Stimulated activated CD8-positive, alpha-beta memory T cell treated with anti-CD3 and anti-CD28 coated beads, Interleukin-7, amount 100 ng/mL, for 4 hours (primary cell): ENCODE measurements around the gene CXCR4.

Source experiments
- DNase-seq, 2 donors: peaks; one replicate each; pipeline ENCODE4 v3.0.0-alpha.2; 2020; ENCODE audit warnings: low read depth in 2 of 2

Gene CXCR4

DNA sequence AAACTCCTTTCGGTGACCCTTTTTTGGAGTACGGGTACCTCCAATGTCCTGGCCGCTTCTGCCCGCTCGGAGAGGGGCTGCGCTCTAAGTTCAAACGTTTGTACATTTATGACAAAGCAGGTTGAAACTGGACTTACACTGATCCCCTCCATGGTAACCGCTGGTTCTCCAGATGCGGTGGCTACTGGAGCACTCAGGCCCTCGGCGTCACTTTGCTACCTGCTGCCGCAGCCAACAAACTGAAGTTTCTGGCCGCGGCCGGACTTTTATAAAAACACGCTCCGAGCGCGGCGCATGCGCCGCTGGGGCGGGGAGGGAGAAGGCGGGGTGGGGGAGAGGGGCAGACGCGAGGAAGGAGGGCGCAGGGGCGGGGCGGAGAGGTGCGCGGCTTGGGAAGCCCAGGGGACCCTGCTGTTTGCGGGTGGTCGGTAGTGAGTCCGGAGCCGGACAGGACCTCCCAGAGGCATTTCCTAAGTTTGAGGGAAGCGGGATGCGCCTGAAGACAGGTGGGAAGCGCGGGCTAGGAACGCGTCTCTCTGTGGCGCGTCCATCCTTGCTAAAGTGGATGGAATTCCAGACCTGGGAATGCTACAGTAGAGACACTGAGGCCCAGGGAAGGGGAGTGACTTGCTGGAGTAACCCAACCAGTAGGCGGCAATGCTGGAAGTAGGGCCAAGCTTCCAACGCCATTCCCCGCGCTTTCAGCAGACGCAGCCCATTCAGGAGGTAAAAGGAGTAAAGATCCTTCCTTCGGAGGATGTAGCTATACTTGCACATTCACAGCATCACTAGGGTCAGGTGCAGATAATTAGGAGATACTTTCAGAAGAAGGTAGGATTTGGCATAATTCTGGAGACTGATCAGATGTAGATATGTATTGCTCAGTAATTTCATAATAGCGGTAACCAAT, at the start of gene CXCR4:
Gene CXCR4 (minus strand): TSS at position 241 of the 910 bp plus-strand sequence. CDS start 89 bp downstream, at position 152.
- DNase-seq, result peak; percentile 70 to 80

DNA sequence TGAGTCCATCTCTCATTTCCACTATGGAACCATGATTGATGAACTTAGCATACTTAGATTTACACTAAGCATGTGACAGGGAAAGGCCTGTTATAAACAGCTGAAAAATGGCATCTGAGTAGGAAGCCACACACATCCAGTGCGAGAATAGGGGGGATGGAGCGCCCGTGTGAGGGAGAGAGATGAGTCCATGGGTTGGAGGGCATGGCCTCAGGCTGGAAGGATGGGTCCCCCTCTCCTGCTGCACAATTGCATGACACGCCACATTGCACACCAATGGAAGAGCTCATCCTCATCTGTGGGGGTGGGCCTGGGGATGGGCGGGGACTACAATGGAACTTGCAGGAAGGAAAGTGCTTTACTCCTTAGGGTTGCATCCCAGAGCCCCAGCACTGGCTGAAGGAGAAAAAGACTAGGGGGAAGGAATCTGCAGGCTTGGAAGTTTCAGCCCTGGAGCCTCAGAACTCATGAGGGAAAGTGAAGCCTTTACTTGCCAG, 46.4 kb upstream of the CXCR4 start:
- DNase-seq, result no peak

DNA sequence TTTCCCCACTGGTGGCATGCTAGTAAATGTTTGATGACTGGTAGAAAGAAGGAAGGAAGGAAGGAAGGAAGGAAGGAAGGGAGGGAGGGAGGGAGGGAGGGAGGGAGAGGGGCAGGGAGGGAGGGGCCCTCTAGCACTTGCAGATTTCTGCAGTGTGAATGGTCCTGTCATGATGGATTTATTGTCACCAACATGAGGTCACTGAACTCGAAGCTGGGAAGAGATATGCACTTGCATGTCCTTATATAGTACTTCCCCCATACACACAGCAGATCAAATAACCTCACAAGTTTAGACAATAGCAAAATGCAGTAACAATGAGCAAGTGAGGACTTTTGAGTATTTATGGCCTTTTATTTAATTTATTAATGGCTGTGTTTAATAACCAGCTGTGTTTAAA, 44.5 kb upstream of the CXCR4 start:
- DNase-seq, result no peak

DNA sequence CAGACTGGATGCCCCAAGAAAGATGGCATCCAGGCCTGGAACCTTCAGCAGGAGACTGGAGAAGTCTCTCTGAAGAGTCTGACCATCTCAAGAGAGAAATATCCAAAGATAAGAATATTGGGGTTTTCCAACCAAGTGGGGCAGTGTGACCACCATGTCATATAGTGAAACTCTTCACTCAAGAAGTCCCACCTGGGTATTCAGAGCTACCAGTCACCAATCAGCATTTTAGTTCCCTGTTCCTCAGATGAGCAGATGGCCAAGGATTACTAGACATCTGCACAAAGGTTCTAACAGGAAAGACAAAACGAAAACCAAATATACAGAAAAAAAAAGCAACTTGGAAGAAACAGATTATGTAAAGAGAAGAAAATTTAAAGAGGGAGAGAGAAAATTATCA, 38.5 kb upstream of the CXCR4 start:
- DNase-seq, result no peak

DNA sequence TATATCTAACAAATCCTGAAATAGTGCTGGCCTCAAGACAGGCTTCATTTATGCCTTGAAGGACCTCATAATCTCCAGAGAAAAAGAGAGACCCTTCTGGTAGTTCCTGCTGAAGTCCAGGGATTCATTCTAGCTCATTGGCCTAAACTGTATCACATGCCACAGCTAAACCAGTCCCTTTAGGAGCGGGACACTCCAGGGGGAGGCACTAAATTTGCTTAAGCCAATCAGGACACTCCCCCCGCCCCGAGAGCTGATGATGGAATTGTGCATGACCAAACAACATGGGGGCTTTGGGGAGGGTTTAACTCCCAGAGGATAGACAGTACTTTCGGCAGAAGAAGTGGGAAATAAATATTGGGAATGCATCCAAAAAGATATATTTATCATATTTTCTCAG, 36.4 kb upstream of the CXCR4 start:
- no peak for DNase-seq

DNA sequence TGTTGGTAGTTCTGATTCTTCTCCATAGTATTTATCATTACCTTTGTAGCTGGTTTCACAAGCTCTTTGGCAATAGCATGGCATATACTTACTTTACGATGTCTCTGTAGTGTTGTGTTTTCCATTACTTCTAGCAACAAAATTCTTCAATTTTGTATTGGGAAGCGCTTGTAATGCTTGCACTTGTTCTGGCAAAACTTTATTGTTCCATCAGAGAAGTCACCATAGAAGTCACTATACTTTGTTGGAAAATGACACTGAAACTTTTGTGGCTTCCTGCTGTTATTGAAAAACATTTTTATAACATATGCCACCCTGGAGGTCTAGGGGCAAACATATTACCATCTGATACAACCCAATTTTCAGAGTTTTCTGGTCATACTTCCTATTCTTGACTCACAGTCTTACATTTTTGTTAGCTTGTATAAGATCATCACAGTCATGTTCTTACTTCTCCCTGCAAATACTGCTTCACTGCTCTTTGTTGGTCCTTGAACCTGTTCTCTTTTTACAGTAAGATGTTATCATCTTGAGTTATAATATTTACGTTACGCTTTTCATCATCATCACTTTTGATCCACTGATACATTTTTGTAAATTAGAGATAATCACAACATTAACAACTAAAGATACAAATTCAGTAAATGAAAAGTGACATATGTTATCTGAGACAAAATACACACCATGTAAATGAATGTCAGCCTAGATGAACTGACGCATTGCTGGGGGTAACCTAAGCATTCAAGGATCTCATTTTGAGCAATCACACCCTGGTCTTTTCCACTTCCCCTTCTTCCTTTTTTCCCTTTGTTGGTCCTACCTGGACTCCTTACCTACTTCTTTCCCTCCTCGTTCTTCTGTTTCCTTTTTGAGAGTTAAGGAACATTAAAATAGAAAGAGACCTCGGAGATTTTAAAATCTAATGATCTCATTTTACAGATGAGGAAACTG, 33.3 kb upstream of the CXCR4 start:
- no peak for DNase-seq

DNA sequence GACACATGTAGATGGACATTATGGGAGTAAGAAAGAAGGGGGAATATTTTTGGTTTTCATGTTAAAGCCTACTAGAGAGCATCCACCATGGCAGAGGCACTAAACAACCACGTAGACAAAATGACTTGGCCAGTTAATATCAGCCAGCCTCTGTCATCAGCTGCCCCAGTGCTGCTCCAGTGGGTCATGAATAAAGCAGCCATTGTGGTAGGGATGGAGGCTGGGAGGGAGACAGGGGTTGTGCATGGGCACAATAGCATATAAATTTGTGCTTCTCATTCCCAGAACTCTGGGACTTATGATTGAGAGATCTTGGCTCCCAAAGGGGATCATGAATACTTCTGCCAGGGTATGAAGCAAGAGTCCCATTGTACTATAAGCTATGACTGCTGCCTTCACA, 31.1 kb upstream of the CXCR4 start:
- no peak for DNase-seq

DNA sequence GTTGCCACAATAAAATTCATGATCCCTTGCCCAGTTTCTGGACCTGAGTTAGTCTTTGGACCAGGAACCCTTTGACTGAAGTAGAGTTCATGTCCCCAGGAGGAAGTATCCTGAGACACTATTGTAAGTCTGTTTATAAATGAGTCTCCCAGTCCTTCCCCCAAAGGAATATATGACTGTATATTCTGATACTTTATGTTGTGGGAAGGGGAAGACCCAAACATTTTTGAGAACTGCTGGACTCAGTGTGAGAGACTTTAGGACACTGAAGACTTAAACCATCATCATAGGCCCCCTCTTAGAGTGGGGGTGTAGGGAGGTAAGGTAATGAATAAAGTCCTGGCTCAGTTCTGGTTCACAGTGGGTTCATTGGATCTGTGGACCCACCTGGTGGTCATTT, 28.6 kb upstream of the CXCR4 start:
- DNase-seq, result no peak

DNA sequence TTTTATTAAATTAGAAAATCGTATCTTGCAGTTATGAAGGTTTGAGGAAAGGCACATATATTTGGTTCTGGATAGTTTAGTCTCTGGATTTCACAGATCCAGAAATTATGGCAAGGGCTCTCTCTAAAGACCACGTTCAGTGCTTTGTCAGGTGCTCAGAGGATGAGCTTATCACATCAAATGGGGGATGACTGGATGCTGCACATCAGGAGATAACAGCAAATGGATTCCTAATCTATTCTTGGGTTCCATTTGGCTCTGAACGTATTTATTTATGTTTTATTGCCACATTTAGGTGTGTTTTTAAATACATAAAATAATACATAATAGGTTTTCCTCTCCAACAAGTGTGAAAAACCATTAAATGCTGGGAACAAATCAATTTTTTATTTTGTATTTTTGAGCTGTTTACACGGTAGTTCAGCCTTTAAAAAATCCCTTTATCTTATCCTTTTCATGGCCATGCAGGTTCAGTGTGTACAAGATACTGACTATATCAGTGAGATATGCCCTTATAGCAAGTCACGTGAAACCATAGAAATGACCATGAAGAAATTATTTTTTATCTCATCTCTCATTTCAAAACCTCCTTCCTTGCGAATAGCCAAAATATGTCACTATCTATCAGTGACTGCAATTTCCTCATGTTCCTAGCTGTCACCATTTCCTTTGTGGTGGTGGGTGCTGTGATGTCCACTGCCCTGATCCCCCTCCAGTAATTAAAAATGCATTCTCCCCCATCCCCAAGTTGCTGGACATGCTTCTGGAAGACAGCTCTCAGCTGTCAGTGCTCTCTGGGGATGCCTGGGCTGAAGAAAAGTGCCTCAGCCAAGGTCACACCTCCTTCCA, 25.9 kb upstream of the CXCR4 start:
- DNase-seq, result no peak

DNA sequence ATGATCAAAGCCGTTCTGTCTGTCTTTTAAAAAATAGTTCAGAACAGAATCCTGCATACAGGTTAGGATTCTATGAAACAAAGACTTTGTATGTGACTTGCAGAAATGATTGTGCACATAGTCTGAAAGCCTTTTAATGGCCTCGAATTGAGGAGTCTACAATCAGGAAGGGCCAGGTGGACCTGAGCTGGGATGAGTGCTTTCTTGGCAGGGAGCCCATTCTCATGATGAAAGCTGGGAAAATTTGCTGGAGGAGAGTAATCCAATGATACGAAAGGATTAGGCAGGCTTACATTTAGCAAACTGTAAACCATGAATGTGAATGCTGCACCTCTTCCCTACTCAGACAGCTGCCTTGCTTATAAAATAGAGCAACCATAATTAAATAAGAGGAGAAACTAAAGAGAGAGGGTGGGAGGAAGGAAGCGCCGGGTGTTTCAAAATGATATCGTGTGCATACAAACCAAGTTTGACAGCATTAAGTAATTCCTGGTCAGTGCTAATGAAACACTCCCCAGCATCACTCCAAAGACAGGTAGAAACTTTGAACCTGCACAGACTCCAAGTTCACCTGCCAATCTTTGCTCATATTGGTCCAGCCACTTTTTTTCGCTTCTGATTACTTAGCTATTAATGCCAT, 23.7 kb upstream of the CXCR4 start:
- DNase-seq, result no peak

DNA sequence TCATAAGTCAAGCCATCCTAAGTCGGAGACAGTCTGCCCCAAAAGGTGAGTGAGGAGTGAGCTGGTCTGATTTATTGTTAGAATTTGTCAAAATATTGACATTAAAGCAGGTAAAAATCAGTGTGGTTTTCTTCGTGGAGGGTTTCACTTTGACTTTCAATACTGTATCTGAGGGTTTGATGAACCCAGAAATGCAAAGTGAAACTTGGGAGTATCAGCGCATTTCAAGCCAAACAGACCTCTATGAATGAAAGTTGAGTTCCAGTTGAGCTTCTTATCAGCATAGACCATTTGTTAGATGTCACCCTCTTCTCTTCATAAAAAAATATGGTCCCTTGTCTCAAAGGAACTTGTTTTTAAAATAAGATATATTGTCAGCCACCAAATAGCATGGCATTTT, 21.7 kb upstream of the CXCR4 start:
- DNase-seq, result no peak

DNA sequence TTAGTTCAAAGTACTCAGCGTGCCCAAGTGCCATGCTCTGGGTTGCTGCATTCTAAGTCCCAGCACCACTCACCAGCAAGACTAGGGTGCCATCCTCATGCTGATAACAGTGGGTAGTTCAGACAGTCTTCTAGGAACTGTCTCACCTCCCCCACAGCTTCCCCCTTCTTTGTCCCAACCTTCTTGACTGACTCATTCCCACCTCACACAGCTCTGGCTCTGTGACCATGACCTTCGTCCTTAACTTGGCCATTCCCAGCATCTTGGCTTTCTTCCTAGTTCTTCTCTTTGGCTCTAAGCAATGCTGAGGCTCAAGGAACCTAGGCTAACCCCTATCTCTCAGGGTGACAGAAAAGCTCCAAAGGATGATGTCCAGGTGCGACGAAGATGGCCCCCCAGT, 20.0 kb upstream of the CXCR4 start:
- no peak for DNase-seq

DNA sequence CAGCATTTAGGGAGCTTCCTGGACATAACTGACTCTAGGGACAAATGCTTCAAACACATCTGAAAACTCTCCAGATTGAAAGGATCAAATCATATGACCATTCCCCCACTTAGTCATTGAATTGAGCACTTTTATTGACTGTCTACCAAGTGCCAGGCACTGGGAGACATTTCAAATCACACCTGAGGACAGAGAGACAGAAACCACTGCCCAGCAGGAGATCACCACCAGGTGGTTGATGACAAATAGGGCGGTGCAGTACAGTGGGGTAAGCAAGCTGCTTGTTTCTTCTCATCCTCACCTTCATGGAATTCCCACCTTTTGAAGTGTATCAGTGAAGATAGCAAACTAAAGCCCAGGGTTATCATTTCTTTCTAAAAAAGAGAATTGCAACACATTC, 19.0 kb upstream of the CXCR4 start:
- DNase-seq, result no peak

DNA sequence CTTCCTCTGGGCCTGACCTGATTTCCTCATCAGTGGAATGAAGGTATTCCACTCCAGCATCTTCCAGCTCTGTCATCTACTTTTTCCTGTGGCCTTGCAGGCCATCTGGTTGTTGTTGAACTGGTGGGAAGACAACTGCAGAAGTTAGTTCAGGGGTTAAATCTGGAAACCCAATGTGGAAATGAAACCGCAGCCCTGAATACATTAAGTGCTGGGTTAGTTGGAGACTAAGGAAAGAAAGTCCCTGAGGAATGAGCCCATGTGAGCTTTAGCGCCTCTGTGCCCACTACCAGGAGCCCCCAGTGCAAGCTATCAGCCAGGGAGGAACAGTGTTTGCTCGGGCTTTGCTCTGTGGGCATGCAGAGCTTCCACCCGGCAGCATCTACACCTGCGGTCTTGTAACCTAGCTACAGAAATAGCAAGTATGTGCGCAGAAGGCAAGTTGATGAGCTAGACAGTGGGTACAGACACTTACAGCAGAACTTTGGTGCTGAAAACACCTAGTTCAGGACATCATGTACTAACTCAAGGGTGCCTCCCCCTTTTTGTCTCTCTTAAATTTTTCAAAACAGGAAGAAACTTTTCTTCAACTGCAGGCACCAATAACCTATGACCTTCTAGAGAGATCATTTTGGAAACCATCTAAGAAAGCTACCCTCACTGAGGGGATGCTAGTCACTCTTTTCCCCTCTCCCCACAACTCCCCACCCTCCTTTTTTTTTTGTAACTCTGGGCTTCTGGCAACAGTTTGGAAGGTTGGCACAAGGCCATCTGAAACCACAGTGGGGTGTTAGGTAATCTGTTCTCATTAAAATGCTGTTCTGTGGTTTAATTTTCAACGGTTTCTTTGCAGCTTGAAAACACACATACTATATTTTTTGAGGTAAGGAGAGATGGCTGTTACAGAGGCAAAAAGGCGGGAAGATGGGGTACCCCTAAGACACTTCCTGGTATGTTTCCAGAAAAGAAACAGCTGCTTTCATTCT, 18.3 kb upstream of the CXCR4 start:
- peak; percentile 52 to 62 for DNase-seq

DNA sequence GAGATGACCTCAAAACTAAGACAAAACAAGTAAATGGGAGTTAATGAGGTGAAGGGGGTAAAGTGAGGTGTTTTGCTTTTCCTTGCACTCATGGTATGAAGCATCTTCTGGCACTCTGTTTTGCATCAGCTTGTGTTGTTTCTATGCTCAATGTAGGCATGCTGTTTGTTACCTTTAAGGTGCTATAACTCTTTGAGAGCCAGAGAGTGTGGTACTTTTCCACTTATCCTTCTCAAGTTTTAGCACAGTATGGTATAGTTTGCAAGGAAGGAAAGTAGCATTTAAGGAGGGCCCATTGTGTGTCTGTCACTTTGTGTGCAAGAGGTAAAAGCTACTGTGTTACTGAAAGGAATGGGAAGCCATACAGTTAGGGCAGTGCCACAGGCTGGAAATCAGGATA, 17.5 kb upstream of the CXCR4 start:
- DNase-seq, result no peak

DNA sequence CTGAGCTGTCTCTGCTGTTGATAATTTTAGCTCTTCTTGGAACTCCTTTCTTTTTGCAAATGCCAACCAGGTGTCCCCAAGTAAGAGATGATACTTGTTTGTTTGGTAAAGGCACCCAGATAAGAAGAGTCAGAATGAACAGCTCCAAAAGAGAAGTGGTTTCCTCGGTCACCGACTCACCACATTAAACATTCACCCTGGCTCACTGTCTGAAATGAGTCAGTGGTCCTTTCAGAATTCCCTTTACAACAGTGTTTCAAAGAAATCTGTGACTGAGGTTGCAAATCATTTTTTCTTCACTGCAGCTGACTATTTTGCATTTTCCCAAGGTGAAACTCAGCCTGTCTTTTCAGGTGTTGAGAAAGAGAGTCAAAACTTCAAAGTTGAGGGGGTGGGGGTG, 16.2 kb upstream of the CXCR4 start:
- peak in 1 of 2 donors; percentile 48 for DNase-seq

DNA sequence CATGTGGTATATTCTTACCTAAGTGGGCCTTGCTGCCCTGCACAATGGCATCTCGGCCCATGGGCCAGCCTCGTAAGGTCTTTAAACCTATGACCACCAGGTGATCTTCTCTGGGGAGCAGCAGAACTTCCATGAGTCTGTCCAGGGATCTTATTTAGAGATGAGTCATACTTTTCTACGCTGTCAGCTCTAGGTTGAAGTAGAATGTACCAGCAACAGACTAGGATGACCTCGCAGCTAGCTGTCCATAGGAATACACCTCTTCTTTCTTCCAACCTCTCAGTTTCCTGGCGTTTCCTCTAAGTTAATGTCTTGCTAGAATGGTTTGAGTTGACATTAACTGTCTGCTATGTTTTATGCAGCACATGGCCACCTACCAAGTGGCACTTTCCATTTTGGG, 15.6 kb upstream of the CXCR4 start:
- no peak for DNase-seq

DNA sequence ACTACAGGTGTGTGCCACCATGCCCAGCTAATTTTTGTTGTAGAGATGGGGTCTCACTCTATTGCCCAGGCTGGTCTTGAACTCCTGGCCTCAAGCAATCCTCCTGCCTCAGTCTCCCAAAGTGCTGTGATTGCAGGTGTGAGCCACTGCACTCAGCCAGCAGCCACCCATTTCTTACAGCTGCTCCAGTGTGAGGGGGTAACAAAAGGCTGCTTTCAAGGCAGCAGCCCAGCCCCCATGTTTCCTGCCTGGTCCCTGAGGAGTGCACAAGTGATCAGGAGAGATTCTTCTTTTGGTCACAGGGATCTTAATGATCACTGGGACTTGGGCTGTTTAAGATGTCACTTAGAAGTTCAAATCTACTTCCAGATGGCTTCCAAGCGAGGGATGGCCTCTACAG, 15.2 kb upstream of the CXCR4 start:
- DNase-seq, result no peak

DNA sequence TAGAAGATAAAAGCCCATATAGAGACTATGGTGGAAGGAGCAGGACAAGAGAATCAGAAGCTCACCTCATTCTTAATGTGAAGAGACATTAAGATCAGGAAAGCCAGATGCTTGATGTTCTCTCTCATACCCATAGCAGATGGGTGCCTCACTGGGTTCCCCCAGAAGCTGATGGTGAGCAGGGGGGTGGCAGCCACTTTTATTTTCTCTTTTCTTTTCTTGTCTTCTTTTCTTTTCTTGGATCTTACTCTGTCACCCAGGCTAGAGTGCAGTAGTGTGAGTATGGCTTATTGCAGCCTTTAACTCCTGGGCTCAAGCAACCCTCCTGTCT, 14.8 kb upstream of the CXCR4 start:
- DNase-seq, result no peak
